ENCODE data around the gene TPO. TPM values are rescaled to one million over a fixed set of nuclear protein-coding genes. Genes with fewer than 3 reads are reported as not detected.

TPO gene
- total and polyA plus RNA-seq, 2 experiments from 2014 or later = 0.37 TPM; not detected in 1

DNA sequence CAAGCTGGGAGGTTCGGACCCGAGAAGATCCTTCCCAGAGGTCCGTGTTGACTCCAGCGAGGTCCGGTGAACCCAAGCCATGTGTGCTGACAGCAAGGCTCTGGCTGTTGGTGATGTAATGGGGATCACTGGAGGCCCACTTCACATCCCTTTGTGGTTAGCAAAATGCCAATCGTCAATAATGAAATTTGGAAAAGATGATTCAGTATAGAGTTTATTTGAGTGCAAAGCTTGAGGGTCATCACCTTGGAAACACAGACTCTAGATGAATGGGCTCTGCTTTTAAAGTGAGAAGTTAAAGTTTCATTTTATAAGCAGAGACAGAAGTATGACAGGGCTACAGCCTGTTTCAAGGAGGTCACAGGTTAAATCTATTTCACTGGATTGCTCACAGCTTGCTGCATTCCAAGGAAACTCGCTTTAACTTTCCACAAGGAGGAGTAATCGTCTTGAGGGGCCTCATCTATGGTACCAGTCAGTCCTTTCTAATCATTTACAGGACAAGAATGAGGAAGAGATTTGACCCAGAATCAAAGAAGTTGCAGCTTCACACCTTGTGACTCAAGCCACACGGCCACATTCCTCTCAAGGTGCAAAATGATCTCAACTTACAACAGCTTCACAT is 140.5 kb downstream of the TPO start:
- H3K4me3 ChIP-seq = no peak overlapping the region
- H3K4me2 ChIP-seq = no peak overlapping the region
- H3K9me3 ChIP-seq (ENCODE audit: low read depth) = no peaks in the 10 kb centered on the region
- no peaks in the 10 kb centered on the region for H3K79me2 ChIP-seq
- peak overlapping the region; percentile 84 for H3K27ac ChIP-seq
- H3K27me3 ChIP-seq = no peaks in the 10 kb centered on the region
- H3K36me3 ChIP-seq (replicated peaks; ENCODE audit: insufficient read depth, low read depth) = no peaks in the 10 kb centered on the region
- H2AFZ ChIP-seq = no peak overlapping the region
- DNase-seq (ENCODE audit: low spot score) = peak; percentile 70
- H3K9me2 ChIP-seq (replicated peaks; ENCODE audit: insufficient read depth) = no peaks in the 10 kb centered on the region
- no peak for TF ChIP-seq EZH2phosphoT487 (IDR thresholded peaks at IDR 0.05; ENCODE audit: low read depth, severe bottlenecking, unreplicated experiment)
- TF ChIP-seq, protein P1, sequence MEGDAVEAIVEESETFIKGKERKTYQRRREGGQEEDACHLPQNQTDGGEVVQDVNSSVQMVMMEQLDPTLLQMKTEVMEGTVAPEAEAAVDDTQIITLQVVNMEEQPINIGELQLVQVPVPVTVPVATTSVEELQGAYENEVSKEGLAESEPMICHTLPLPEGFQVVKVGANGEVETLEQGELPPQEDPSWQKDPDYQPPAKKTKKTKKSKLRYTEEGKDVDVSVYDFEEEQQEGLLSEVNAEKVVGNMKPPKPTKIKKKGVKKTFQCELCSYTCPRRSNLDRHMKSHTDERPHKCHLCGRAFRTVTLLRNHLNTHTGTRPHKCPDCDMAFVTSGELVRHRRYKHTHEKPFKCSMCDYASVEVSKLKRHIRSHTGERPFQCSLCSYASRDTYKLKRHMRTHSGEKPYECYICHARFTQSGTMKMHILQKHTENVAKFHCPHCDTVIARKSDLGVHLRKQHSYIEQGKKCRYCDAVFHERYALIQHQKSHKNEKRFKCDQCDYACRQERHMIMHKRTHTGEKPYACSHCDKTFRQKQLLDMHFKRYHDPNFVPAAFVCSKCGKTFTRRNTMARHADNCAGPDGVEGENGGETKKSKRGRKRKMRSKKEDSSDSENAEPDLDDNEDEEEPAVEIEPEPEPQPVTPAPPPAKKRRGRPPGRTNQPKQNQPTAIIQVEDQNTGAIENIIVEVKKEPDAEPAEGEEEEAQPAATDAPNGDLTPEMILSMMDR (IDR thresholded peaks at IDR 0.05; ENCODE audit: poor library complexity) = peak; percentile 44
- H4K20me1 ChIP-seq (ENCODE audit: insufficient read depth, poor library complexity, severe bottlenecking) = no peaks in the 10 kb centered on the region
- 58% methylated on average over 9 of the region's 9 CpGs for WGBS (ENCODE audit: low lambda C conversion rate, missing lambda C conversion rate)
- peaks cover 9% of the 10 kb centered on the region for H3K4me1 ChIP-seq (ENCODE audit: insufficient read depth)

DNA sequence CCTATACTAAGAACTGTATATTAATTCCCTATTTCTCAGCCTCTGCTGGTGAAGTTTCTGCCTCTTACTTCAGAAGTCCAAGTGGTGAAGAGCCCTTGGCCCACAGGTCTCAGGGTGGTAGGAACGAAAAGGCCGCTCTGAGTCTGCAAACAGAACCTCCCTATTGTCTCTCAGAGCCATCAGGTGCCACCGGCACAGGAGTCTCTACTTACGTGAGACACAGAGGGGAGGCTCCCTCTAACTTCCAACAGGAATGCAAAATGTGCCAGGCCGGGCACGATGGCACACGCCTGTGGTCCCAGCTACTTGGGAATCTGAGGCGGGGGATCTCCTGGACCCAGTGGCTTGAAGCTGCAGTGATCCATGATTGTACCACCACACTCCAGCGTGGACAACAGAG is 143.0 kb downstream of the TPO start:
- no peak for DNase-seq (ENCODE audit: low spot score)
- H3K27me3 ChIP-seq = no peaks in the 10 kb centered on the region

DNA sequence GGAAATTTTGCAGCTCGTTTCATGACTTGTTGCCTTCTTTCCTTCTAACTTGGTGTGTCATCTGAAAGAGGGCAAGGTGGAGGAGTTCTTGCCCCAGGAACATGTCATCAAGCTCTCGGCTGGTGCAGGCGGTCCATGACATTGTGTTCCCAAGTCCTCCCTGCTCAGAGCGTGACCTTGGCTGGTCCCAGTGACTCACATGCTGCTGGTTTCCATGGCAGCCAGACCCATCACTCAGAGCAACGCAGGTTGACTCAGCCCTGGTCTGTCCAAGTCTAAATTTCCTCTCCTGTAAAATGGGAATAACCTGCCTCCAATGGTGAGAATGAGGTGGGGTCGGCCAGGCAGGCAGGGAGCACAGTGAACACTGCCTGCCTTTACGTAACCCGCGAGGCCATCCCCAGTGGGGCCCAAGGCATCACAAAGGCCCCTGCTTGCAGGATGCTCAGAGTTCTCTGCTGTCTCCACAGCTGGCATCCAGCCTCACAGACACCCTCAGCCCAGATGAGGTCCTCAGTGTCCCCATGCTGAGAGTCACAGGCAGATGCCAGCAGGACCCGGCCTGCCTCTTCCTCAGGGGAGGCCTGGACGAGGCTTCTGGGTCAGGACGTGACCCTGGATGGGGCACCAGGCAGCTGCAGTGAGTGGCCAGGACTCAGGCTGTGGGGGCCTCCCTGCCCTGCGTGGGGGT is 143.7 kb downstream of the TPO start:
- TF ChIP-seq, protein P1 (IDR thresholded peaks at IDR 0.05; ENCODE audit: poor library complexity) = no peak
- Histone ChIP-seq H3K4me3 (no peak overlapping the region), H3K4me2 (no peak overlapping the region), H3K36me3 (replicated peaks; ENCODE audit: insufficient read depth, low read depth) (no peaks in the 10 kb centered on the region), H3K79me2 (no peaks in the 10 kb centered on the region), H3K4me1 (ENCODE audit: insufficient read depth) (peaks cover 7% of the 10 kb centered on the region), H4K20me1 (ENCODE audit: insufficient read depth, poor library complexity, severe bottlenecking) (no peaks in the 10 kb centered on the region), H3K9me2 (replicated peaks; ENCODE audit: insufficient read depth) (no peaks in the 10 kb centered on the region), H3K9me3 (ENCODE audit: low read depth) (no peaks in the 10 kb centered on the region), H3K27me3 (no peaks in the 10 kb centered on the region), H3K27ac (no peak overlapping the region), H2AFZ (no peak overlapping the region)
- 85% methylated on average over 13 of the region's 13 CpGs for WGBS (ENCODE audit: low lambda C conversion rate, missing lambda C conversion rate)
- peak; percentile 82 for DNase-seq (ENCODE audit: low spot score)

More for the DNA sequence above, 143.0 kb downstream of the TPO start:
- no peak overlapping the region for H3K4me3 ChIP-seq
- H3K36me3 ChIP-seq (replicated peaks; ENCODE audit: insufficient read depth, low read depth) = no peaks in the 10 kb centered on the region
- TF ChIP-seq EZH2phosphoT487 (IDR thresholded peaks at IDR 0.05; ENCODE audit: low read depth, severe bottlenecking, unreplicated experiment) (no peak), EZH2 (IDR thresholded peaks at IDR 0.05; ENCODE audit: borderline replicate concordance) (no peak)
- TF ChIP-seq, protein P1 (IDR thresholded peaks at IDR 0.05; ENCODE audit: poor library complexity) = no peak
- no peak overlapping the region for H3K4me2 ChIP-seq
- WGBS (ENCODE audit: low lambda C conversion rate, missing lambda C conversion rate) = 96% methylated on average over 9 of the region's 9 CpGs
- H3K9me3 ChIP-seq (ENCODE audit: low read depth) = no peaks in the 10 kb centered on the region
- no peaks in the 10 kb centered on the region for H3K9me2 ChIP-seq (replicated peaks; ENCODE audit: insufficient read depth)
- H3K27ac ChIP-seq = no peak overlapping the region
- H2AFZ ChIP-seq = no peak overlapping the region
- peaks cover 7% of the 10 kb centered on the region for H3K4me1 ChIP-seq (ENCODE audit: insufficient read depth)
- no peaks in the 10 kb centered on the region for H3K79me2 ChIP-seq
- no peaks in the 10 kb centered on the region for H4K20me1 ChIP-seq (ENCODE audit: insufficient read depth, poor library complexity, severe bottlenecking)

All from hepatocyte (in vitro differentiated cells).